ENCODE results near the gene HS6ST1.
"Not testable (repeated sequence)": the region's sequence is repeated elsewhere in the genome, so short reads cannot be mapped to it uniquely, and the experiment has no call there.

Gene HS6ST1

DNA sequence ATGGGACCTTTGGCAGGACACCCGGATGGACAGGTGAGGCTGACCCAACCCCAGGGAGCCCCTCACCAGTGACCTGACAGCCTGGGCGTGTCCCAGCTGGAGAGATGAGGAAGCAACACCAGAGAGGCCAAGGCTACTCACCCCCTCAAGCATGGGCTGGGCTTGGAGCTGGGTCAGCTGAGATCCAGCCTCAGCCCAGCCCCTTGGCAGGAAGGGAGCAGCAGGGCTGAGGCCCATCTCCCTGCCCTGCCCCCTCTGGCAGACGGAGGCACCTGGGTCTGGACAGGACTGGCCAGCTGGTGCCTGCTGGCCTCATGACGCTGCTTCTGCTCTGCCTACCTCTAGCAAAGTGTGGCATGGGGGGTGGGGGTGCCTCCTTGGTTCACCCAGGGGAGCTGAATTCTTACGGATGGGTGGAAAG is 37.8 kb downstream of the HS6ST1 start:
- peak; percentile 66 for DNase-seq (ENCODE audit: low spot score)

DNA sequence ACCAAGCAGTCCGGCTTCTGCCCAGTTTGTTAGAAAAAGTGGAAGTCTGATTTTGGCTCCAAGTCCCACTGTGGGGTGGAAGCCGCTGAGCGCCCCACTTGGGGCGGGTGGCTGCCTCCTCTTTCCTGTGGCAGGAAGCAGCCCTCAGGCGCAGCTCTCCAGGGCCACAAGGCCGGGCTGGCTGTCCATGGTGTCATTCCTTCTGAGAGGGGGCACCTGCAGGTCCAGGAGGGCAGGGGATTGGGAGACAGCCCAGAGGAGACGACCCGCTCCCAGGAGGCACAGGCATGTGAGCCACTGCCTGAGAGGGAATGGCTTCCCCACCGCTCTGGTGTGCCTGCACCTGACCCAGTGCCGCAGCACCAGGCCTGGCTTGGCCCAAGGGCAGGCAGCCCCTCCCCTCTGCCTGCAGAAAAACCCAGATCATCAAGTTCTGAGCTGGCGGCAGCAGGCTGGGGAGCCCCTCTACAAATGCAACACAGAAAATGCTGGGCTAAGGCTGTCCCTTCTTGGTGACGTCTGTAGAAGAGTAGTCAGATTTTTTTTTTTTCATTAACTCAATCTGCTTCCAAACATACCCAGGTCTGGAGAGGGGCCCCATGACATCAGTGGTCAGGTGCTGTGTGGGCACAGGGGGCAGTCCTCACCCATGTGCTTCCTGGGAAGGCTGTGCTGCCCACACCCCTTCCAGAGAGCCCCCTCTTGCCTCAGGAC is 38.4 kb downstream of the HS6ST1 start:
- peak; percentile 57 for DNase-seq (ENCODE audit: low spot score)

DNA sequence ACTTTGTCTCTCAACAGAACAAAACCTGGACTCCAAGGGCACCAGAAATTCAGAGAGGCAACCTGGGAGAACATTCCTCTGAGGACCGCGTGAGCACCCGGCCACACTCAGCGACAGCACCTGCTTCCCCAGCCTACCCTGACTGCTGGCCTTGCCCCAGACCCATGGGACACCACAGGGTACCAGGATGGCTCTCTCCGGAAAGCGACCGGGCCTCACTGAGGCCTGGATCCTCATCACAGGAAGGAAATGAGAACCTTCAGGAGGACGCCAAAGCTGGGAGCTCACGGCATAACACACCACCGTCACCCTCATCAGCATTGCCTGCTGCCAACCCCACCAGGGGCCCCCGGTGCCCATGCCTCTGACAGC is 38.9 kb downstream of the HS6ST1 start:
- no peak for DNase-seq (ENCODE audit: low spot score)

DNA sequence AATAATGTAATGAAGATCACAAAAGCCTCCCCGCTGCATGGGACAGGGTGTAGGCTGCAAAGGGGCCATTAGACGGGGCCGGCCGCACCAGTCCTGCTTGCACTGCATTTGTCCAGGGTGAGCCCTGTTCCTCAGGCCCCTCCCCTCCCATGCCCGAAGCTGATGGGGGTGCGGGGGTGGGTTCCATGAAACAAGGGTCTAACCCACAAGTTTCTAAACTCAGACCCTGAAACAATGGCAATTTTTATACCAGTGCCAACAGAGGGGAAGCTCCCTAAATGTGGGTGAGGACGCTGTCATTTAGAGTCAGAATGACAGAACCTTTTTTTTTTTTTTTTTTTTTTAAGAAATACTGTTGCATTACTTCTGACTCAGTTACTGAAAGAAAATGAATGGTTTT is 39.7 kb downstream of the HS6ST1 start:
- DNase-seq (ENCODE audit: low spot score): no peak

GRCh38 chr2:128277961-128278681 is 40.5 kb downstream of the HS6ST1 start:
- no peak for DNase-seq (ENCODE audit: low spot score)

DNA sequence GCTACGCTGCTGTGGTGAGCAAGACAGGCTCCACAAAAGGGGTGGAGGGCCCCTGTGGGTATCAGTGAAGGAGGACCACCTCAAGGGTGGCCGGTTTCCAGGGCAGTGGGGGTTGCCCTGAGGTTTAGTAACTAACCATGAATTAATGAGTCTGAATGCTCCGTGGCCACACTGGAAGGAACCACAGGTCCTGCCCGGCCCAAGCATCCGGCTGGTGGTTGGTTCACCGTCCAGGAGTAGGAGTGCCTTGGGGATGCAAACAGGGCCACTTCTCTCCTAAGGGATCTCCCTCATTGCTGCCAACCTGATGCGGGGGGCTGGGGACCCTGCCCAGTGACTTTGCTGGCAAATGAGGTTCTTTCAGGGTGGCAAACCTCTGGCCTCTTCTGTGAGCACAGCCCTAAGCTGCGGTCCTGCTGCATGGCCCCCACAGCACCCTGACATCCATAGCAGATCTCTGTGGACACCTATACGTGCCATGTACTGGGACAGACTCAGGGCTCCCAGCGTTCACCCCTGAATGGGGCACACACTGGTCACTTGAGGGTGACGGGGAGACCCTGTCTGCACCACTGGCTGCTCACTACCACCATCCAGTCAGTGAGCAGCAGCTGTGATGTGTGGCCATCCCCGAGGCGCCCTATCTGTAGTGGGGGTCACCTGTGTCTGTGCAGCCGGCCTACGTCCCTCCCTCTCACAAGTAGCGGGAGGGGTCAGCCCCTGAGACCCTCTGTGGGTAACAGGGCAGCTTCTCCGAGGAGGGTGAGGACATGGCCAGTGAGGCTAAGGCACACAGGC is 41.6 kb downstream of the HS6ST1 start:
- no peak for DNase-seq (ENCODE audit: low spot score)

- DNase-seq (ENCODE audit: low spot score): no peak
These were observed 43.1 kb downstream of the HS6ST1 start for GRCh38 chr2:128275498-128276045.

GRCh38 chr2:128274218-128274617 is 44.5 kb downstream of the HS6ST1 start:
- DNase-seq (ENCODE audit: low spot score): no peak

DNA sequence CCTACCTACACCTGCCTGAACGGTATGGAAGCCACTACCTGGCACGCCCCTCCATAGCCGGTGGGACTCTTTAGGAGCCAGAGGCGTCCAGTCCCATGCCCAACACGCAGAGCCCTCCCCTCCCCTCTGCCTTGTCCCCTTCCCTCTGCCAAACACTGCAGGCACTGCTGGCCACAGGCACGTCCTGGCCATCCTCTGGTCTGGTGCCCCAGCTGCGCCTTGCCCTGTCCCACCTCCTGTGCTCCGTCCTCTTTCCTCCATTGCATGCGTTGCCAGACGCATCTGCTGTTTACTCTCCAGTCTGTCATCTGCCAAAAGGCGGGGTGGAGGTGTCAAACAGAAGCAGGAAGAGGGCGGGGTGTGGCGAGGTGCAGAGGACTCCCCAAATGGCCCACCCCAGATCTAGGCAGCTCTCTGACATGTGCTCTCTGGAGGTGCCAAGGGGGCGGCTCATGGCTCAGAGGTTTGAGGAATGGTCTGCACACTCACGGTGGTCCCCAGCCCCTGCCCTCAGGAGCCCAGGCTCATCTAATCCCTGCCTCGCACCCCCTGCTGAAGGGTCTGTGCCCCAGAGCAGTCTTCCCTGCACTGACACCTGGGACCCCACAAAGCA is 45.1 kb downstream of the HS6ST1 start:
- DNase-seq (ENCODE audit: low spot score): no peak

- no peak for DNase-seq (ENCODE audit: low spot score)
These were observed 45.8 kb downstream of the HS6ST1 start for GRCh38 chr2:128272601-128273468.

GRCh38 chr2:128271911-128272600 is 46.6 kb downstream of the HS6ST1 start:
- no peak for DNase-seq (ENCODE audit: low spot score)

DNA sequence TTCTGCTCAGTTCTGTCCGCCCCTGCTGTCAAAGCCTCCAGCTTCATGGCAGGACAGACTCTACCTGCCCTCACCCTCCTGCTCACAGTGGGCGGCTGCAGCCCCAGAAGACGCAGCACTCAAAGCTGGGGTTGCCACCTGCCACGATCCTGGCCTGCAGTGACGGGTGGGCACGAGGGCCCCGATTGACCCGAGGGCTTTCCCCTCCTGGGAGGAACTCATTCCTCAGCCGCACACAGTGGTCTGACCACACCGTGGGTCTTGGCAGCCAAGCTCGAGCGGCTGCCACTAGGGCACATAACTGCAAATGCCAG is 47.1 kb downstream of the HS6ST1 start:
- DNase-seq (ENCODE audit: low spot score): peak; percentile 1

GRCh38 chr2:128270672-128271596 is 47.7 kb downstream of the HS6ST1 start:
- DNase-seq (ENCODE audit: low spot score): no peak

- DNase-seq (ENCODE audit: low spot score): no peak
These were observed 48.5 kb downstream of the HS6ST1 start for GRCh38 chr2:128269990-128270671.

- DNase-seq (ENCODE audit: low spot score): peak; percentile 10
These were observed 49.3 kb downstream of the HS6ST1 start for GRCh38 chr2:128269063-128269989.

GRCh38 chr2:128268611-128269010 is 50.1 kb downstream of the HS6ST1 start:
- DNase-seq (ENCODE audit: low spot score): not testable (repeated sequence)

GRCh38 chr2:128268145-128268544 is 50.5 kb downstream of the HS6ST1 start:
- DNase-seq (ENCODE audit: low spot score): not testable (repeated sequence)

DNA sequence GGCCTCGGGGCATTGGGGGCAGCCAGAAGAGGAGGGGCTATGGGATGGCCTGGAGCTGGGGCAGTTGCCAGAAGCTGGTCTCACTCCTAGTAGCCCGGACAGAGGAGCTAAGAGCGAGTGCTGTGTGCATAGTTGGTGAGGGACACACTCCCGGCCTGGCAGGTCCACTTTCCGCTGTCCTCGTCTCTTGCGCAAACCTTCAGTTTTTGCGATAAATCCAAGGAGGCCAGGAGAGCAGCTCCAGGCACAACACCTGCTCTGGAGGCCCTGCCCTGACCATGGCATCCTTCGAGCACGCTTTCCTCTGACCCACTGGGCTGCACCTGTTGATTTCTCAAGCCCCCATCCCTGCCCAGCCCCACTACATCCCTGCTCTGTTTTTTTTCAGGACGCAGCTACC is 51.0 kb downstream of the HS6ST1 start:
- not testable (repeated sequence) for DNase-seq (ENCODE audit: low spot score)

All from Ammon's horn (tissue), 1 donor.